ENCODE data around the gene BAG5.

The BAG5 gene

GRCh38 chr14:103581206-103581605 lies 18.7 kb upstream of the BAG5 start:
- H3K27me3 Mint-ChIP-seq (ENCODE audit: low read depth): no peaks in the 10 kb centered on the region
- no peak for DNase-seq (ENCODE audit: low spot score)
- peaks cover 2% of the 10 kb centered on the region for H3K36me3 Mint-ChIP-seq (ENCODE audit: low read depth)
- H3K27ac Mint-ChIP-seq: no peak overlapping the region
- H3K4me1 Mint-ChIP-seq (ENCODE audit: low read depth): no peaks in the 10 kb centered on the region
- H3K9me3 Mint-ChIP-seq: no peaks in the 10 kb centered on the region
- H3K4me3 Mint-ChIP-seq: no peak overlapping the region

- DNase-seq (ENCODE audit: low spot score): no peak
- H3K4me3 Mint-ChIP-seq: no peak overlapping the region
- H3K36me3 Mint-ChIP-seq (ENCODE audit: low read depth): peaks cover 6% of the 10 kb centered on the region
- H3K9me3 Mint-ChIP-seq: no peaks in the 10 kb centered on the region
- H3K27me3 Mint-ChIP-seq (ENCODE audit: low read depth): no peaks in the 10 kb centered on the region
- H3K27ac Mint-ChIP-seq: no peak overlapping the region
- H3K4me1 Mint-ChIP-seq (ENCODE audit: low read depth): no peaks in the 10 kb centered on the region
These were observed 16.1 kb upstream of the BAG5 start for GRCh38 chr14:103578401-103579075.

- no peaks in the 10 kb centered on the region for H3K9me3 Mint-ChIP-seq
- no peak overlapping the region for H3K4me3 Mint-ChIP-seq
- DNase-seq (ENCODE audit: low spot score): no peak
- H3K27me3 Mint-ChIP-seq (ENCODE audit: low read depth): no peaks in the 10 kb centered on the region
- peaks cover 6% of the 10 kb centered on the region for H3K36me3 Mint-ChIP-seq (ENCODE audit: low read depth)
- H3K4me1 Mint-ChIP-seq (ENCODE audit: low read depth): no peaks in the 10 kb centered on the region
- no peak overlapping the region for H3K27ac Mint-ChIP-seq
These were observed 14.0 kb upstream of the BAG5 start for GRCh38 chr14:103576371-103577024.

GRCh38 chr14:103574707-103575285 lies 12.3 kb upstream of the BAG5 start:
- Mint-ChIP-seq H3K4me1 (ENCODE audit: low read depth) (peaks cover 2% of the 10 kb centered on the region), H3K27ac (no peak overlapping the region), H3K36me3 (ENCODE audit: low read depth) (peaks cover 6% of the 10 kb centered on the region)

GRCh38 chr14:103574104-103574503 lies 11.6 kb upstream of the BAG5 start:
- Mint-ChIP-seq H3K9me3 (no peaks in the 10 kb centered on the region), H3K4me1 (ENCODE audit: low read depth) (peaks cover 2% of the 10 kb centered on the region), H3K4me3 (no peak overlapping the region), H3K27me3 (ENCODE audit: low read depth) (no peaks in the 10 kb centered on the region), H3K36me3 (ENCODE audit: low read depth) (peaks cover 6% of the 10 kb centered on the region), H3K27ac (no peak overlapping the region)
- no peak for DNase-seq (ENCODE audit: low spot score)

More at GRCh38 chr14:103574707-103575285, 12.3 kb upstream of the BAG5 start:
- Mint-ChIP-seq H3K4me3 (no peak overlapping the region), H3K9me3 (no peaks in the 10 kb centered on the region), H3K27me3 (ENCODE audit: low read depth) (no peaks in the 10 kb centered on the region)
- no peak for DNase-seq (ENCODE audit: low spot score)

GRCh38 chr14:103569408-103569807 lies 7.0 kb upstream of the BAG5 start:
- no peaks in the 10 kb centered on the region for H3K27me3 Mint-ChIP-seq (ENCODE audit: low read depth)
- peaks cover 3% of the 10 kb centered on the region for H3K36me3 Mint-ChIP-seq (ENCODE audit: low read depth)
- DNase-seq (ENCODE audit: low spot score): no peak
- no peak overlapping the region for H3K27ac Mint-ChIP-seq
- H3K4me1 Mint-ChIP-seq (ENCODE audit: low read depth): peaks cover 5% of the 10 kb centered on the region
- H3K4me3 Mint-ChIP-seq: no peak overlapping the region
- H3K9me3 Mint-ChIP-seq: no peaks in the 10 kb centered on the region

GRCh38 chr14:103568952-103569351 lies 6.5 kb upstream of the BAG5 start:
- no peak overlapping the region for H3K4me3 Mint-ChIP-seq
- no peaks in the 10 kb centered on the region for H3K27me3 Mint-ChIP-seq (ENCODE audit: low read depth)
- peaks cover 5% of the 10 kb centered on the region for H3K4me1 Mint-ChIP-seq (ENCODE audit: low read depth)
- H3K36me3 Mint-ChIP-seq (ENCODE audit: low read depth): no peaks in the 10 kb centered on the region
- no peak for DNase-seq (ENCODE audit: low spot score)
- H3K27ac Mint-ChIP-seq: no peak overlapping the region
- H3K9me3 Mint-ChIP-seq: no peaks in the 10 kb centered on the region

- no peak for DNase-seq (ENCODE audit: low spot score)
- H3K27ac Mint-ChIP-seq: peak overlapping the region; percentile 92
- H3K9me3 Mint-ChIP-seq: no peaks in the 10 kb centered on the region
- peaks cover 35% of the 10 kb centered on the region for H3K4me1 Mint-ChIP-seq (ENCODE audit: low read depth)
- H3K36me3 Mint-ChIP-seq (ENCODE audit: low read depth): peaks cover 26% of the 10 kb centered on the region
- peak overlapping the region; percentile 97 for H3K4me3 Mint-ChIP-seq
- H3K27me3 Mint-ChIP-seq (ENCODE audit: low read depth): no peaks in the 10 kb centered on the region
These were observed 1.5 kb upstream of the BAG5 start for GRCh38 chr14:103563844-103564505.

GRCh38 chr14:103563226-103563620 lies 766 bp upstream of the BAG5 start:
- peaks cover 38% of the 10 kb centered on the region for H3K4me1 Mint-ChIP-seq (ENCODE audit: low read depth)

GRCh38 chr14:103562179-103562428 lies 353 bp downstream of the BAG5 start:
- Mint-ChIP-seq H3K9me3 (no peaks in the 10 kb centered on the region), H3K4me3 (peak overlapping the region; percentile 95), H3K27me3 (ENCODE audit: low read depth) (no peaks in the 10 kb centered on the region), H3K27ac (peak overlapping the region; percentile 88), H3K4me1 (ENCODE audit: low read depth) (peaks cover 38% of the 10 kb centered on the region), H3K36me3 (ENCODE audit: low read depth) (peaks cover 33% of the 10 kb centered on the region)
- no peak for DNase-seq (ENCODE audit: low spot score)

More at GRCh38 chr14:103563226-103563620, 766 bp upstream of the BAG5 start:
- peak overlapping the region; percentile 97 for H3K4me3 Mint-ChIP-seq
- H3K27me3 Mint-ChIP-seq (ENCODE audit: low read depth): no peaks in the 10 kb centered on the region
- peaks cover 32% of the 10 kb centered on the region for H3K36me3 Mint-ChIP-seq (ENCODE audit: low read depth)
- peak overlapping the region; percentile 92 for H3K27ac Mint-ChIP-seq
- DNase-seq (ENCODE audit: low spot score): no peak
- H3K9me3 Mint-ChIP-seq: no peaks in the 10 kb centered on the region

- H3K27ac Mint-ChIP-seq: peak overlapping the region; percentile 88
- peak; percentile 42 for DNase-seq (ENCODE audit: low spot score)
- H3K9me3 Mint-ChIP-seq: no peaks in the 10 kb centered on the region
- peak overlapping the region; percentile 95 for H3K4me3 Mint-ChIP-seq
- H3K36me3 Mint-ChIP-seq (ENCODE audit: low read depth): peaks cover 33% of the 10 kb centered on the region
- H3K4me1 Mint-ChIP-seq (ENCODE audit: low read depth): peaks cover 38% of the 10 kb centered on the region
- H3K27me3 Mint-ChIP-seq (ENCODE audit: low read depth): no peaks in the 10 kb centered on the region
These were observed 877 bp downstream of the BAG5 start for GRCh38 chr14:103561381-103562178.

GRCh38 chr14:103560691-103561090 lies 1.8 kb downstream of the BAG5 start:
- H3K9me3 Mint-ChIP-seq: no peaks in the 10 kb centered on the region
- peak overlapping the region; percentile 95 for H3K4me3 Mint-ChIP-seq
- peak overlapping the region; percentile 5 for H3K27ac Mint-ChIP-seq
- H3K36me3 Mint-ChIP-seq (ENCODE audit: low read depth): peaks cover 33% of the 10 kb centered on the region
- no peaks in the 10 kb centered on the region for H3K27me3 Mint-ChIP-seq (ENCODE audit: low read depth)
- no peak for DNase-seq (ENCODE audit: low spot score)
- H3K4me1 Mint-ChIP-seq (ENCODE audit: low read depth): peaks cover 37% of the 10 kb centered on the region

- no peaks in the 10 kb centered on the region for H3K27me3 Mint-ChIP-seq (ENCODE audit: low read depth)
- H3K36me3 Mint-ChIP-seq (ENCODE audit: low read depth): peaks cover 33% of the 10 kb centered on the region
- H3K4me1 Mint-ChIP-seq (ENCODE audit: low read depth): peaks cover 35% of the 10 kb centered on the region
- DNase-seq (ENCODE audit: low spot score): no peak
- no peak overlapping the region for H3K27ac Mint-ChIP-seq
- H3K4me3 Mint-ChIP-seq: peak overlapping the region; percentile 15
- H3K9me3 Mint-ChIP-seq: no peaks in the 10 kb centered on the region
These were observed 2.7 kb downstream of the BAG5 start for GRCh38 chr14:103559766-103560165.
